Esophagus muscularis mucosa (tissue), 4 donors: ENCODE data around the gene BMAL2.

ENCODE experiments used
- EP300 ChIP-seq: sonication (generic); formaldehyde crosslinking; IDR thresholded peaks from one replicate; pipeline ENCODE4 v1.6.1; 2017; ENCODE audit warnings: antibody characterized with exemption
- POLR2A ChIP-seq: fragments of 450-650 bp; IDR thresholded peaks from one replicate; pipeline ENCODE4 v1.6.1; 2017; ENCODE audit warnings: antibody characterized with exemption, moderate library complexity, mild to moderate bottlenecking, low read depth
- POLR2AphosphoS5 ChIP-seq, 2 donors: sonication (generic); formaldehyde crosslinking; IDR thresholded peaks; one replicate each; pipeline ENCODE4 v1.6.1; 2017; ENCODE audit warnings: antibody characterized with exemption in 2 of 2
- TF ChIP-seq, protein P1 (sequence below), 3 experiments: fragments of 200-600 bp in 2 of 3; fragments of 450-650 bp in 1 of 3; sonication (generic) in 2 of 3; IDR thresholded peaks; one replicate each; pipeline ENCODE4 v1.5.1; 2017 to 2019; ENCODE audit warnings: antibody characterized with exemption in 3 of 3, mild to moderate bottlenecking in 2 of 3, moderate library complexity in 1 of 3

DNA sequence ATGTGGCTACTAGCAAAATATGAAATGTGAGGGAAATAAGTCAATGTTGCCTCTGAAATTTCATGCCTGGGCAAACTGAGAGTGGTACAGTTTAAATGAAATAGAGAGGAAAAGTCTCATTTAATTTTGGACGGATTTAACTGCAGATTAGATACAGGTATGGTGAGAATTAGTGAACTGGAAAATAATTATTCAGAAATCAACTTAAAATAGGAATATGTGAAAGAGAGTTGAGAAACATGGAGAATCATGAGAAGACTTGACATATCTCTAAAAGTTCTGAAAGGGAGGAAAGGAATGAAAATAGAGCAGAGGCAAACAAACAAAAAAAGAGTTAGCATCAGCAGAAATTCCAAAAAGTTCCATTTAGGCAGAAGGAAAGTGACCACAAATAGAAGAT is 33.5 kb upstream of the BMAL2 start:
- TF ChIP-seq, protein P1, sequence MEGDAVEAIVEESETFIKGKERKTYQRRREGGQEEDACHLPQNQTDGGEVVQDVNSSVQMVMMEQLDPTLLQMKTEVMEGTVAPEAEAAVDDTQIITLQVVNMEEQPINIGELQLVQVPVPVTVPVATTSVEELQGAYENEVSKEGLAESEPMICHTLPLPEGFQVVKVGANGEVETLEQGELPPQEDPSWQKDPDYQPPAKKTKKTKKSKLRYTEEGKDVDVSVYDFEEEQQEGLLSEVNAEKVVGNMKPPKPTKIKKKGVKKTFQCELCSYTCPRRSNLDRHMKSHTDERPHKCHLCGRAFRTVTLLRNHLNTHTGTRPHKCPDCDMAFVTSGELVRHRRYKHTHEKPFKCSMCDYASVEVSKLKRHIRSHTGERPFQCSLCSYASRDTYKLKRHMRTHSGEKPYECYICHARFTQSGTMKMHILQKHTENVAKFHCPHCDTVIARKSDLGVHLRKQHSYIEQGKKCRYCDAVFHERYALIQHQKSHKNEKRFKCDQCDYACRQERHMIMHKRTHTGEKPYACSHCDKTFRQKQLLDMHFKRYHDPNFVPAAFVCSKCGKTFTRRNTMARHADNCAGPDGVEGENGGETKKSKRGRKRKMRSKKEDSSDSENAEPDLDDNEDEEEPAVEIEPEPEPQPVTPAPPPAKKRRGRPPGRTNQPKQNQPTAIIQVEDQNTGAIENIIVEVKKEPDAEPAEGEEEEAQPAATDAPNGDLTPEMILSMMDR (IDR thresholded peaks at IDR 0.05), result no peak
- TF ChIP-seq POLR2A, result no peak
- no peak for TF ChIP-seq EP300
- no peak for TF ChIP-seq POLR2AphosphoS5 (IDR thresholded peaks at IDR 0.05)
